ENCODE measurements around the gene RPS16.

Gene RPS16

DNA sequence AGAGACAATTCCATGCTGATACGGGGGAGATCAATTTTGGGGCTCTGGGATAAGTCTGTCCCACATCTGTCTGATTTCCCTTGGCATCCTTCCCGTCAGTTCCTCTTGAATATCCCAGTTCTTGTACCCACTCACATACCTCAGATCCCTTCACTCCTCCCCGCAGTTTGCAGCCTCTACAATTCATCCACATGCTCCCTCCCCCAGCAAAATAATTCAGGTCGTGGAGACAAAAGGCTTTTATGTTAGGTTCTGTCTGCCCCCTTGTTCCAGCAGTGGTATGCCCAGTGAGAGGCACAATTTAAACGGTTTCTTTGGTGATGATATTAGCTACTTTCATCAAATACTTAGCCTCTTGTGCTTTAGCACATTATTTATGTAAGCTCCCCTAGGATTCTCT, 9.6 kb downstream of the RPS16 start:
- H3K4me3 ChIP-seq (ENCODE audit: low read depth, low read length), result no peak overlapping the region
- TF ChIP-seq, protein P1, sequence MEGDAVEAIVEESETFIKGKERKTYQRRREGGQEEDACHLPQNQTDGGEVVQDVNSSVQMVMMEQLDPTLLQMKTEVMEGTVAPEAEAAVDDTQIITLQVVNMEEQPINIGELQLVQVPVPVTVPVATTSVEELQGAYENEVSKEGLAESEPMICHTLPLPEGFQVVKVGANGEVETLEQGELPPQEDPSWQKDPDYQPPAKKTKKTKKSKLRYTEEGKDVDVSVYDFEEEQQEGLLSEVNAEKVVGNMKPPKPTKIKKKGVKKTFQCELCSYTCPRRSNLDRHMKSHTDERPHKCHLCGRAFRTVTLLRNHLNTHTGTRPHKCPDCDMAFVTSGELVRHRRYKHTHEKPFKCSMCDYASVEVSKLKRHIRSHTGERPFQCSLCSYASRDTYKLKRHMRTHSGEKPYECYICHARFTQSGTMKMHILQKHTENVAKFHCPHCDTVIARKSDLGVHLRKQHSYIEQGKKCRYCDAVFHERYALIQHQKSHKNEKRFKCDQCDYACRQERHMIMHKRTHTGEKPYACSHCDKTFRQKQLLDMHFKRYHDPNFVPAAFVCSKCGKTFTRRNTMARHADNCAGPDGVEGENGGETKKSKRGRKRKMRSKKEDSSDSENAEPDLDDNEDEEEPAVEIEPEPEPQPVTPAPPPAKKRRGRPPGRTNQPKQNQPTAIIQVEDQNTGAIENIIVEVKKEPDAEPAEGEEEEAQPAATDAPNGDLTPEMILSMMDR (conservative IDR thresholded peaks at IDR 0.05; ENCODE audit: low read depth, low read length), result no peak
- no peak for DNase-seq (ENCODE audit: low read depth)

DNA sequence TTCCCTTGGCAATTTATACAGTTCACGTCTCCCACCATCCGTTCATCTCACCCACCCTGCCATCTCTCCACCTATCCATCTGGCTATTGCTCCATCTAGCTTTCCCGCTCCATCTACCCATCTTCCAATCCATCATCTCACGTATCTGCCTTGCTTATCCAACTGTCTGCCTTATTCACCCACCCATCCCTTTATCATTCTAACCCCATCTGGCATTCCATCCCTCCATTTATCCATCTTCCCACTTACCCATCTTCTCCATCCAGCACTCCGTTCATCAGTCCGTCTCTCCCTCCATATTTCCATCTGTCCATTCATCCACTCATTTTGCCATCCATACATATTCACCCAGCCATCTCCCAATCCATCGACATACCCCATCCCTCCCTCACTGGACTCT, 10.0 kb downstream of the RPS16 start:
- H3K4me3 ChIP-seq (ENCODE audit: low read depth, low read length), result no peak overlapping the region
- no peak for DNase-seq (ENCODE audit: low read depth)

DNA sequence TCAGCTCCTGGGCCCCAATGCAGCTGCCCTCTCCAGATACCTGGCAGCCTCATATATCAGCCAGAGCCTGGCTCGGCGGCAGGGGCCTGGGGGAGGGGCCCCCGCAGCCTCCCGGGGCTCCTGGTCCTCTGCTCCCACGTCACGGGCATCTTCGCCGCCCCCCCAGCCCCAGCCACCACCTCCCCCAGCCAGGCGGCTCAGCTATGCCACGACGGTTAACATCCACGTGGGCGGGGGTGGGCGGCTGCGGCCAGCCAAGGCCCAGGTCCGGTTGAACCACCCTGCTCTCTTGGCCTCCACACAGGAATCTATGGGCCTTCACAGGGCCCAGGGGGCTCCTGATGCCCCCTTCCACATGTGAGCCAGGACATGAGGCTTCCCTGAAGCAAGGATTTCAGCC, 10.8 kb downstream of the RPS16 start:
- no peak overlapping the region for H3K4me3 ChIP-seq (ENCODE audit: low read depth, low read length)
- TF ChIP-seq, protein P1 (conservative IDR thresholded peaks at IDR 0.05; ENCODE audit: low read depth, low read length), result no peak
- no peak for DNase-seq (ENCODE audit: low read depth)

More for the DNA sequence above, 10.0 kb downstream of the RPS16 start:
- TF ChIP-seq, protein P1 (conservative IDR thresholded peaks at IDR 0.05; ENCODE audit: low read depth, low read length), result no peak

DNA sequence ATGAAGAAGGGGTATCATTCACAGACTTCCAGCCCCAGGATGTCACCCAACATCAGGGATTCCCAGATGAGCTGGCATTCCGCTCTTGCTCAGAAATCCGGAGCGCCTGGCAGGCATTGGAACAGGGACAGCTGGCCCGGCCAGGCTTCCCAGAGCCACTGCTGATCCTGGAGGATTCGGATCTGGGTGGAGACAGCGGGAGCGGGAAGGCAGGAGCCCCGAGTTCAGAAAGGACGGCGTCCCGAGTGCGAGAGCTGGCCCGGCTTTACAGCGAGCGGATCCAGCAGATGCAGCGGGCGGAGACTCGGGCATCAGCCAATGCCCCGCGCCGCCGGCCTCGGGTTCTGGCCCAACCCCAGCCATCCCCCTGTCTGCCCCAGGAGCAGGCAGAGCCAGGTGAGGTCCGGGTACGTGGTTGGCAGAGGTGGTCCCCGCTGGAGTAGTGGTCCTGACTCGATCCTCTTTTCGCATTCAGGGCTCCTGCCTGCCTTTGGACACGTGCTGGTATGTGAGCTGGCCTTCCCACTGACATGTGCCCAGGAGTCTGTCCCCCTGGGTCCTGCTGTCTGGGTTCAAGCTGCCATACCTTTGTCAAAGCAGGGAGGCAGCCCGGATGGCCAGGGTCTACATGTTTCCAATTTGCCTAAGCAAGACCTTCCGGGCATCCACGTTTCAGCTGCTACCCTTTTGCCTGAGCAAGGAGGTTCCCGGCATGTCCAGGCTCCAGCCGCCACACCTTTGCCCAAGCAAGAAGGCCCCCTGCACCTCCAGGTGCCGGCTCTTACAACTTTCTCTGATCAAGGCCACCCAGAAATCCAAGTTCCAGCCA, 12.3 kb downstream of the RPS16 start:
- H3K4me3 ChIP-seq (ENCODE audit: low read depth, low read length), result no peak overlapping the region
- TF ChIP-seq, protein P1 (conservative IDR thresholded peaks at IDR 0.05; ENCODE audit: low read depth, low read length), result no peak
- no peak for DNase-seq (ENCODE audit: low read depth)

DNA sequence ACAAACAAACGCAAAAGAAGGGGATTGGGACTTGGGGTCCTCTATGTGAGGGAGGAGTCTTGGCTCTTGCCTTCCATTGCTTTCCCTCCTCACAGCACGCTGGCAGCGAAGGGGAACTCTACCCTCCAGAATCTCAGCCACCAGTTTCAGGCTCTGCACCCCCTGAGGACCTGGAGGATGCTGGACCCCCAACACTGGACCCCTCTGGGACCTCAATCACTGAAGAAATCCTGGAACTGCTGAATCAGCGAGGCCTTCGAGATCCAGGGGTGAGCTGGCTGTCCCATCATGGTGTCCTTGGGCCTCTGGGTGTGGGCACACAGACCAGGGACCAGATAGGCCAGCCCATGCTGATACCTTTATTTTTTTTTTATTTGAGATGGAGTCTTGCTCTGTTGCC, 13.7 kb downstream of the RPS16 start:
- no peak overlapping the region for H3K4me3 ChIP-seq (ENCODE audit: low read depth, low read length)
- DNase-seq (ENCODE audit: low read depth), result no peak
- TF ChIP-seq, protein P1 (conservative IDR thresholded peaks at IDR 0.05; ENCODE audit: low read depth, low read length), result no peak

DNA sequence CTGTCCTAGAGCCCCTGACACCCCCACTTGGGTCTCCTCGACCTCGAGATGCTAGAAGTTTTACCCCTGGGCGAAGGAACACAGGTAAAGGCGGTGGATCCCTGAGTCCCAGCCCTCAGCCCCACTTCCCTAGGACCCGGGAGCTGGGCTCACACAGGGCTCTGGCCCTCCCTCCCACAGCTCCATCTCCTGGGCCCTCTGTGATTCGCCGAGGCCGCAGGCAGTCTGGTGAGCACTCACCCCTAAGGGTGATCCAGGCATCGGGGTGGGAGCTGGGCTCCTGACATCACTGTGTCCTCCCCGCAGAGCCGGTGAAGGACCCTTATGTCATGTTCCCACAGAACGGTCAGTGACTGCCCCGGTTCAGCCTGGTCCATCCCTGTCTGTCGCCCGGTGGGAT, 15.0 kb downstream of the RPS16 start:
- no peak overlapping the region for H3K4me3 ChIP-seq (ENCODE audit: low read depth, low read length)
- DNase-seq (ENCODE audit: low read depth), result no peak
- TF ChIP-seq, protein P1 (conservative IDR thresholded peaks at IDR 0.05; ENCODE audit: low read depth, low read length), result no peak

DNA sequence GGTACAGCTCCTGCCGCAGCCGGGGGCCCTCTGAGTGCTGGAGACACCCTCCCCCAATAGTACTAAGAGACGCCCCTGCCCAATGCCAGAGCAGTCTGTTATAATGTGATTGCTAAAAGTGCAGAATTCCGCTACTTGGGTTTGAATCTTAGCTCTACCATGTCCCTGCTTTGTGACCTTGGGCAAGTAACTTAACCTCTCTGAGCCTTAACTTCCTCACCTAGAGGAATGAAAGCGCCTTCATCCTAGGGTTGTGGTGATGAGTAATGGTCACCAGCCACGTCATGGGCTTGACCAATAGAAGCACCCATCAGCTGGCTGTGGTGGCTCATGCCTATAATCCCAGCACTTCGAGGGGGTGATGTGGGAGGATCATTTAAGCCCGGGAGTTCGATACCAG, 16.7 kb downstream of the RPS16 start:
- DNase-seq (ENCODE audit: low read depth), result no peak
- TF ChIP-seq, protein P1 (conservative IDR thresholded peaks at IDR 0.05; ENCODE audit: low read depth, low read length), result no peak
- H3K4me3 ChIP-seq (ENCODE audit: low read depth, low read length), result no peak overlapping the region

Data from choroid plexus epithelial cell (primary cell).